IPS-18a (cell line): ENCODE measurements around the gene KLF13.

Experiments
- H3K27ac ChIP-seq: one replicate; pipeline ENCODE4 v1.5.1; 2013; ENCODE audit warnings: low read length
- H3K27me3 ChIP-seq: one replicate; pipeline ENCODE4 v1.6.1; 2013; ENCODE audit warnings: mild to moderate bottlenecking, low read length; ENCODE audit not compliant: control insufficient read depth, insufficient read depth
- H3K36me3 ChIP-seq: one replicate; pipeline ENCODE4 v1.6.1; 2013; ENCODE audit warnings: low read depth, low read length; ENCODE audit not compliant: control insufficient read depth
- H3K4me1 ChIP-seq: one replicate; pipeline ENCODE4 v1.6.1; 2013; ENCODE audit warnings: low read depth, low read length; ENCODE audit not compliant: control insufficient read depth
- H3K4me3 ChIP-seq: one replicate; pipeline ENCODE4 v1.5.1; 2013; ENCODE audit warnings: low read length
- H3K9ac ChIP-seq: one replicate; pipeline ENCODE4 v1.6.1; 2013; ENCODE audit warnings: mild to moderate bottlenecking, low read length, moderate library complexity
- H3K9me3 ChIP-seq: one replicate; pipeline ENCODE4 v1.6.1; 2013; ENCODE audit warnings: low read depth, low read length; ENCODE audit not compliant: control insufficient read depth

KLF13 gene

GRCh38 chr15:31399544-31400171 is 73.0 kb downstream of the KLF13 start:
- no peak overlapping the region for H3K4me3 ChIP-seq
- peaks cover 9% of the 10 kb centered on the region for H3K4me1 ChIP-seq
- H3K27me3 ChIP-seq: no peaks in the 10 kb centered on the region
- no peaks in the 10 kb centered on the region for H3K9me3 ChIP-seq
- no peaks in the 10 kb centered on the region for H3K36me3 ChIP-seq
- no peak overlapping the region for H3K9ac ChIP-seq
- no peak overlapping the region for H3K27ac ChIP-seq

- Histone ChIP-seq H3K4me3 (no peak overlapping the region), H3K27ac (no peak overlapping the region), H3K27me3 (no peaks in the 10 kb centered on the region), H3K9me3 (no peaks in the 10 kb centered on the region), H3K36me3 (no peaks in the 10 kb centered on the region), H3K4me1 (peaks cover 9% of the 10 kb centered on the region), H3K9ac (no peak overlapping the region)
These were observed 73.7 kb downstream of the KLF13 start for GRCh38 chr15:31400222-31400927.

GRCh38 chr15:31401282-31401681 is 74.6 kb downstream of the KLF13 start:
- Histone ChIP-seq H3K9me3 (no peaks in the 10 kb centered on the region), H3K4me1 (peaks cover 9% of the 10 kb centered on the region), H3K4me3 (no peak overlapping the region)

GRCh38 chr15:31402003-31402402 is 75.4 kb downstream of the KLF13 start:
- H3K4me3 ChIP-seq: no peak overlapping the region
- no peaks in the 10 kb centered on the region for H3K9me3 ChIP-seq
- no peak overlapping the region for H3K27ac ChIP-seq
- H3K36me3 ChIP-seq: no peaks in the 10 kb centered on the region
- H3K9ac ChIP-seq: no peak overlapping the region
- H3K27me3 ChIP-seq: no peaks in the 10 kb centered on the region
- H3K4me1 ChIP-seq: peaks cover 9% of the 10 kb centered on the region

More at GRCh38 chr15:31401282-31401681, 74.6 kb downstream of the KLF13 start:
- Histone ChIP-seq H3K27ac (no peak overlapping the region), H3K9ac (no peak overlapping the region), H3K27me3 (no peaks in the 10 kb centered on the region), H3K36me3 (no peaks in the 10 kb centered on the region)

GRCh38 chr15:31402511-31403056 is 75.9 kb downstream of the KLF13 start:
- peaks cover 6% of the 10 kb centered on the region for H3K4me1 ChIP-seq
- H3K9ac ChIP-seq: no peak overlapping the region
- H3K27ac ChIP-seq: no peak overlapping the region
- no peaks in the 10 kb centered on the region for H3K27me3 ChIP-seq
- no peaks in the 10 kb centered on the region for H3K9me3 ChIP-seq
- no peak overlapping the region for H3K4me3 ChIP-seq
- no peaks in the 10 kb centered on the region for H3K36me3 ChIP-seq

- H3K9ac ChIP-seq: no peak overlapping the region
- H3K9me3 ChIP-seq: no peaks in the 10 kb centered on the region
- H3K4me1 ChIP-seq: peaks cover 1% of the 10 kb centered on the region
- H3K27me3 ChIP-seq: no peaks in the 10 kb centered on the region
- no peaks in the 10 kb centered on the region for H3K36me3 ChIP-seq
- no peak overlapping the region for H3K27ac ChIP-seq
- no peak overlapping the region for H3K4me3 ChIP-seq
These were observed 76.5 kb downstream of the KLF13 start for GRCh38 chr15:31403096-31403495.

- H3K9ac ChIP-seq: no peak overlapping the region
- no peaks in the 10 kb centered on the region for H3K36me3 ChIP-seq
- no peak overlapping the region for H3K27ac ChIP-seq
- H3K27me3 ChIP-seq: no peaks in the 10 kb centered on the region
- no peak overlapping the region for H3K4me3 ChIP-seq
- no peaks in the 10 kb centered on the region for H3K4me1 ChIP-seq
- H3K9me3 ChIP-seq: no peaks in the 10 kb centered on the region
These were observed 77.0 kb downstream of the KLF13 start for GRCh38 chr15:31403606-31404005.

GRCh38 chr15:31404345-31404744 is 77.7 kb downstream of the KLF13 start:
- Histone ChIP-seq H3K9me3 (no peaks in the 10 kb centered on the region), H3K4me3 (no peak overlapping the region), H3K27me3 (no peaks in the 10 kb centered on the region), H3K27ac (no peak overlapping the region), H3K9ac (no peak overlapping the region), H3K4me1 (no peaks in the 10 kb centered on the region), H3K36me3 (no peaks in the 10 kb centered on the region)

- no peaks in the 10 kb centered on the region for H3K4me1 ChIP-seq
- H3K4me3 ChIP-seq: no peak overlapping the region
- H3K36me3 ChIP-seq: no peaks in the 10 kb centered on the region
- H3K27ac ChIP-seq: no peak overlapping the region
- H3K27me3 ChIP-seq: no peaks in the 10 kb centered on the region
- no peaks in the 10 kb centered on the region for H3K9me3 ChIP-seq
- H3K9ac ChIP-seq: no peak overlapping the region
These were observed 78.7 kb downstream of the KLF13 start for GRCh38 chr15:31405200-31405920.

- no peaks in the 10 kb centered on the region for H3K4me1 ChIP-seq
- no peak overlapping the region for H3K9ac ChIP-seq
- H3K9me3 ChIP-seq: no peaks in the 10 kb centered on the region
- no peaks in the 10 kb centered on the region for H3K27me3 ChIP-seq
- H3K27ac ChIP-seq: no peak overlapping the region
- H3K36me3 ChIP-seq: no peaks in the 10 kb centered on the region
- H3K4me3 ChIP-seq: no peak overlapping the region
These were observed 80.7 kb downstream of the KLF13 start for GRCh38 chr15:31407376-31407775.

GRCh38 chr15:31407851-31408250 is 81.2 kb downstream of the KLF13 start:
- Histone ChIP-seq H3K27me3 (no peaks in the 10 kb centered on the region), H3K9me3 (no peaks in the 10 kb centered on the region), H3K27ac (no peak overlapping the region), H3K4me3 (no peak overlapping the region), H3K36me3 (no peaks in the 10 kb centered on the region), H3K4me1 (no peaks in the 10 kb centered on the region), H3K9ac (no peak overlapping the region)
